ENCODE results near the gene ZFC3H1.
"Not testable (repeated sequence)": the region's sequence is repeated elsewhere in the genome, so short reads cannot be mapped to it uniquely, and the experiment has no call there.

Gene ZFC3H1

GRCh38 chr12:71693651-71694050 lies 30.0 kb upstream of the ZFC3H1 start:
- H3K9ac ChIP-seq (ENCODE audit: low read depth in 1 of 2, low read length in 2 of 2); H3K9me3 ChIP-seq (ENCODE audit: control insufficient read depth in 2 of 2, low read length in 2 of 2); H3K27me3 ChIP-seq (ENCODE audit: control insufficient read depth in 2 of 2, insufficient read depth in 2 of 2, low read length in 2 of 2): not testable (repeated sequence)
- H3K27ac ChIP-seq (ENCODE audit: low read depth in 2 of 2, low read length in 2 of 2), result peak overlapping the region; percentile 77 to 84
- H3K36me3 ChIP-seq (ENCODE audit: control insufficient read depth in 2 of 2, insufficient read depth in 2 of 2, low read length in 2 of 2), result peaks cover 3 to 13% of the 10 kb centered on the region in 2 donors
- H3K4me3 ChIP-seq (ENCODE audit: low read length in 2 of 2), result peak overlapping the region in 1 of 2 donors; percentile 32
- peaks cover 19 to 24% of the 10 kb centered on the region in 2 donors for H3K4me1 ChIP-seq (ENCODE audit: control insufficient read depth in 2 of 2, insufficient read depth in 2 of 2, low read length in 2 of 2)

DNA sequence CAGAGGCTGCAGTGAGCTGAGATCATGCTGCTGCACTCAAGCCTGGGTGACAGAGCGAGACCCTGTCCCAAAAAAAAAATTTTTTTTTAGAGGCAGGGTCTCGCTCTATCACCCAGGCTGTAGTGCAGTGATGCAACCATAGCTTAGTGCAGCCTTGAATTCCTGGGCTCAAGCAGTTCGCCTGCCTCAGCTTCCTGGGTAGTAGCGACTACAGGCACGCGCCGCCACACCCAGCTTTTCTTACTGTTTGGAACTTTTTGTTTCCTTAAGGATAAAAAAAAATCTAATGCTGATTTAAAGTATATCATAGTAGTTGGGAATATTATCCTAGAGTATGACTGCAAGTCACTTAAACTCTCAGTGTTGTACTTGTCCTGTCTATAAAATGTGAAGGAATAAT lies 29.5 kb upstream of the ZFC3H1 start:
- peaks cover 19 to 28% of the 10 kb centered on the region in 2 donors for H3K4me1 ChIP-seq (ENCODE audit: control insufficient read depth in 2 of 2, insufficient read depth in 2 of 2, low read length in 2 of 2)
- no peaks in the 10 kb centered on the region for H3K9me3 ChIP-seq (ENCODE audit: control insufficient read depth in 2 of 2, low read length in 2 of 2)
- no peak overlapping the region for H3K9ac ChIP-seq (ENCODE audit: low read depth in 1 of 2, low read length in 2 of 2)
- peaks cover 2 to 9% of the 10 kb centered on the region in 2 donors for H3K36me3 ChIP-seq (ENCODE audit: control insufficient read depth in 2 of 2, insufficient read depth in 2 of 2, low read length in 2 of 2)
- H3K4me3 ChIP-seq (ENCODE audit: low read length in 2 of 2), result no peak overlapping the region
- H3K27me3 ChIP-seq (ENCODE audit: control insufficient read depth in 2 of 2, insufficient read depth in 2 of 2, low read length in 2 of 2), result no peaks in the 10 kb centered on the region
- H3K27ac ChIP-seq (ENCODE audit: low read depth in 2 of 2, low read length in 2 of 2), result peak overlapping the region; percentile 77 to 84

GRCh38 chr12:71691504-71692129 lies 28.0 kb upstream of the ZFC3H1 start:
- H3K4me1 ChIP-seq (ENCODE audit: control insufficient read depth in 2 of 2, insufficient read depth in 2 of 2, low read length in 2 of 2), result peaks cover 19 to 38% of the 10 kb centered on the region in 2 donors
- H3K36me3 ChIP-seq (ENCODE audit: control insufficient read depth in 2 of 2, insufficient read depth in 2 of 2, low read length in 2 of 2), result no peaks in the 10 kb centered on the region
- no peaks in the 10 kb centered on the region for H3K9me3 ChIP-seq (ENCODE audit: control insufficient read depth in 2 of 2, low read length in 2 of 2)
- H3K27me3 ChIP-seq (ENCODE audit: control insufficient read depth in 2 of 2, insufficient read depth in 2 of 2, low read length in 2 of 2), result no peaks in the 10 kb centered on the region
- H3K4me3 ChIP-seq (ENCODE audit: low read length in 2 of 2), result no peak overlapping the region
- H3K9ac ChIP-seq (ENCODE audit: low read depth in 1 of 2, low read length in 2 of 2), result no peak overlapping the region
- H3K27ac ChIP-seq (ENCODE audit: low read depth in 2 of 2, low read length in 2 of 2), result peak overlapping the region in 1 of 2 donors; percentile 62

GRCh38 chr12:71688961-71689570 lies 25.4 kb upstream of the ZFC3H1 start:
- peak overlapping the region in 1 of 2 donors; percentile 8 for H3K9ac ChIP-seq (ENCODE audit: low read depth in 1 of 2, low read length in 2 of 2)
- peak overlapping the region in 1 of 2 donors; percentile 90 for H3K4me3 ChIP-seq (ENCODE audit: low read length in 2 of 2)

GRCh38 chr12:71687172-71687571 lies 23.5 kb upstream of the ZFC3H1 start:
- H3K4me1 ChIP-seq (ENCODE audit: control insufficient read depth in 2 of 2, insufficient read depth in 2 of 2, low read length in 2 of 2), result peaks cover 0 to 21% of the 10 kb centered on the region in 2 donors
- H3K36me3 ChIP-seq (ENCODE audit: control insufficient read depth in 2 of 2, insufficient read depth in 2 of 2, low read length in 2 of 2); H3K27me3 ChIP-seq (ENCODE audit: control insufficient read depth in 2 of 2, insufficient read depth in 2 of 2, low read length in 2 of 2); H3K9me3 ChIP-seq (ENCODE audit: control insufficient read depth in 2 of 2, low read length in 2 of 2): not testable (repeated sequence)
- peak overlapping the region; percentile 90 to 94 for H3K4me3 ChIP-seq (ENCODE audit: low read length in 2 of 2)
- H3K27ac ChIP-seq (ENCODE audit: low read depth in 2 of 2, low read length in 2 of 2), result peak overlapping the region; percentile 26 to 96
- peak overlapping the region; percentile 84 to 90 for H3K9ac ChIP-seq (ENCODE audit: low read depth in 1 of 2, low read length in 2 of 2)

More at GRCh38 chr12:71688961-71689570, 25.4 kb upstream of the ZFC3H1 start:
- Histone ChIP-seq H3K4me1 (ENCODE audit: control insufficient read depth in 2 of 2, insufficient read depth in 2 of 2, low read length in 2 of 2) (peaks cover 7 to 27% of the 10 kb centered on the region in 2 donors), H3K9me3 (ENCODE audit: control insufficient read depth in 2 of 2, low read length in 2 of 2) (no peaks in the 10 kb centered on the region), H3K36me3 (ENCODE audit: control insufficient read depth in 2 of 2, insufficient read depth in 2 of 2, low read length in 2 of 2) (no peaks in the 10 kb centered on the region), H3K27me3 (ENCODE audit: control insufficient read depth in 2 of 2, insufficient read depth in 2 of 2, low read length in 2 of 2) (no peaks in the 10 kb centered on the region), H3K27ac (ENCODE audit: low read depth in 2 of 2, low read length in 2 of 2) (peak overlapping the region in 1 of 2 donors; percentile 33)

DNA sequence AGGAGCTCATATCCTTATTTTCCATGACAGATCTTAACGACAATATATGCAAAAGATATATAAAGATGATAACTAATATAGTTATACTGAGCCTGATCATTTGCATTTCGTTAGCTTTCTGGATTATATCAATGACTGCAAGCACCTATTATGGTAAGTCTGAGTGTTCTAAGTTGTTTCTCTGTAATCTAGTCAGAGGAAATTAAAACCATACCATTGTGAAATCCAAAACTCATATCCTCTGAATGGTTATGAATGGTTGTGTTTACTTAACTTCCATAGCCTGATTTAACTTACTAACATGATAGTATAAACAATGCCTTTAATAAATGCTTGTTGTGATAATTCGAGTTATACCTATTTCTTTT lies 23.0 kb upstream of the ZFC3H1 start:
- peaks cover 0 to 16% of the 10 kb centered on the region in 2 donors for H3K4me1 ChIP-seq (ENCODE audit: control insufficient read depth in 2 of 2, insufficient read depth in 2 of 2, low read length in 2 of 2)
- H3K9me3 ChIP-seq (ENCODE audit: control insufficient read depth in 2 of 2, low read length in 2 of 2), result no peaks in the 10 kb centered on the region
- peak overlapping the region; percentile 84 to 90 for H3K9ac ChIP-seq (ENCODE audit: low read depth in 1 of 2, low read length in 2 of 2)
- peak overlapping the region; percentile 92 to 96 for H3K27ac ChIP-seq (ENCODE audit: low read depth in 2 of 2, low read length in 2 of 2)
- no peaks in the 10 kb centered on the region for H3K27me3 ChIP-seq (ENCODE audit: control insufficient read depth in 2 of 2, insufficient read depth in 2 of 2, low read length in 2 of 2)
- no peaks in the 10 kb centered on the region for H3K36me3 ChIP-seq (ENCODE audit: control insufficient read depth in 2 of 2, insufficient read depth in 2 of 2, low read length in 2 of 2)
- peak overlapping the region; percentile 90 to 94 for H3K4me3 ChIP-seq (ENCODE audit: low read length in 2 of 2)

DNA sequence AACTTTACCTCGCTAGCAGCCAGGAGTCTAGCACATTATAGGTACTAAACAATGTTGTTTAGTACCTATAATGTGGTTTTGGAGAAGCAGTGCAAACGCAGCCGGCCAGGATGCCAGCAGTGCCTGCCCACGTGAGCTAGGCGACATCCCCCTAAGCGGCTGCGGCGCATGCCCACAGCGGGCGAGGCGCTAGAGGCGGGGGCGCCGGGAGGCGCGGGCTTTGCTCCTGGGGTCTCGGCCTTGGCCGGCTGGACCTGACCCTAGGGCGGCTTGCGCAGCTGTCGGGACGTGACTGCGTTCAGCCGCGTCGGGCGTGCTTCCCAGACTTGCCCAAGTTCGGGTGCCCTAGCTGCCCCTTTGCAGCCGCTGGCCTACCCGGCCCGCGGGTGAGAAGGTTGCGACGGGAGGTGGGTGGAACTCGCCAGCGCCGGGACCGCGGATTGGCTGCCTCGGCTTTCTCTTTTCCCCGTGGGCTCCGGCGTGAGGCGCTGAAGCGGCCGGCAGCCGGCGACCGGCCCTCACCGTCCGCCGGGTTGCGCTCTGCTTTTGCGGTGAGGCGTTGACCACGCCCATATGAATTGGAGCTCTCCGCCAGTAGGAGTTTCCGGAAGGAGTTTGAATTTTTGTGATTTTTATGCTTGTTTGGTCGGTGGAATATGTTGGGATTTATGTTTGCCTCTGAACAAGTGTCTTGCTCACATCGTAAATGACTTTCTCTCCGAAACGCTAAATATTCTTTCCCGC lies 22.4 kb upstream of the ZFC3H1 start, which contains the start of gene TMEM19:
TSS of gene TMEM19 (plus strand) at position 169 of the 744 bp plus-strand sequence. CDS start 599 bp downstream, outside the sequence.
- Histone ChIP-seq H3K4me1 (ENCODE audit: control insufficient read depth in 2 of 2, insufficient read depth in 2 of 2, low read length in 2 of 2) (peaks cover 0 to 14% of the 10 kb centered on the region in 2 donors), H3K36me3 (ENCODE audit: control insufficient read depth in 2 of 2, insufficient read depth in 2 of 2, low read length in 2 of 2) (no peaks in the 10 kb centered on the region), H3K9me3 (ENCODE audit: control insufficient read depth in 2 of 2, low read length in 2 of 2) (no peaks in the 10 kb centered on the region), H3K9ac (ENCODE audit: low read depth in 1 of 2, low read length in 2 of 2) (peak within 1 kb of the TSS; percentile 84 to 90), H3K27me3 (ENCODE audit: control insufficient read depth in 2 of 2, insufficient read depth in 2 of 2, low read length in 2 of 2) (no peaks in the 10 kb centered on the region), H3K27ac (ENCODE audit: low read depth in 2 of 2, low read length in 2 of 2) (peak within 1 kb of the TSS; percentile 92 to 96), H3K4me3 (ENCODE audit: low read length in 2 of 2) (peak within 1 kb of the TSS; percentile 90 to 94)

DNA sequence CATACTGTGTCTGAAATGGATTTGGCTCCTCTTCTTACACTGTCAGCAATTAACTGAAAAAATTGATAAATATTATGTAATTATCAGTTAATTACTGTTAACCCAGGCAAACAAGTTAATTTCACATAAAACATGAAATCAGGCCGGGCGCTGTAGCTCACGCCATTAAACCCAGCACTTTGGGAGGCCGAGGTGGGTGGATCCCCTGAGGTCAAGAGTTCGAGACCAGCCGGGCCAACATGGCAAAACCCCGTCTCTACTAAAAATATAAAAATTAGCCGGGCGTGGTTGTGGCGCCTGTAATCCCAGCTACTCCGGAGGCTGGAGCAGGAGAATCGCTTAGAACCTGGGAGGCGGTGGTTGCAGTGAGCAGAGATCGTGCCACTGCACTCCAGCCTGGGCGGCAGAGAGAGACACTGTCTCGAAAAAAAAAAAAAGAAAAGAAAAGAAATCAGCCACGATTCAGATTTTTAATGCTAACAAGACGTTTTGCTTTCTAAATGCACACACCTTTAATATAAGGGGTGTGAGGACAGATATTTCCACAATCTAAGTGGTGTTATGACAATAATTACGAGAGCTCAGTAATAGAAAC lies 21.8 kb upstream of the ZFC3H1 start:
- H3K4me3 ChIP-seq (ENCODE audit: low read length in 2 of 2), result peak overlapping the region; percentile 90 to 94
- H3K9me3 ChIP-seq (ENCODE audit: control insufficient read depth in 2 of 2, low read length in 2 of 2), result no peaks in the 10 kb centered on the region
- peak overlapping the region; percentile 92 to 96 for H3K27ac ChIP-seq (ENCODE audit: low read depth in 2 of 2, low read length in 2 of 2)
- no peaks in the 10 kb centered on the region for H3K36me3 ChIP-seq (ENCODE audit: control insufficient read depth in 2 of 2, insufficient read depth in 2 of 2, low read length in 2 of 2)
- peak overlapping the region; percentile 84 to 90 for H3K9ac ChIP-seq (ENCODE audit: low read depth in 1 of 2, low read length in 2 of 2)
- no peaks in the 10 kb centered on the region for H3K27me3 ChIP-seq (ENCODE audit: control insufficient read depth in 2 of 2, insufficient read depth in 2 of 2, low read length in 2 of 2)
- peaks cover 0 to 14% of the 10 kb centered on the region in 2 donors for H3K4me1 ChIP-seq (ENCODE audit: control insufficient read depth in 2 of 2, insufficient read depth in 2 of 2, low read length in 2 of 2)

DNA sequence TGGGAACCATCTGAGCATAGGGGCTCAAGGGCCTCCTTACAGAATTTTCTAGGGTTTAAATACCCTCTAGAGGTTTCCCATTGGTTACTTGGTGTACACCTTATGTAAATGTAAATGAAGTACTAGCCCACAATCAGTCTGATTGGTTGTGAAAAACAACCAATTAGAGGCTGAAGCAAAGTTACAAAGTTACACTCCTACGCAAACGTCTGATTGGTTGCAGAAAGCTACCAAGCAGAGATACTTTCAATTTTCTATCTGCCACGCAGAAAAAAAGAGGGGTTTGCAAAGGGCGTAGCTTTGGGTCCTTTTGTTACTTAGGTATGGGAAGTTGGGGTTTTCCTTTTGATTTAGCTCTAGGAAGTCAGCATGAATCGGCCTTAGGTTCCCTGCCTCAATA lies 20.4 kb upstream of the ZFC3H1 start:
- no peak overlapping the region for H3K27ac ChIP-seq (ENCODE audit: low read depth in 2 of 2, low read length in 2 of 2)
- no peak overlapping the region for H3K9ac ChIP-seq (ENCODE audit: low read depth in 1 of 2, low read length in 2 of 2)
- peaks cover 0 to 14% of the 10 kb centered on the region in 2 donors for H3K4me1 ChIP-seq (ENCODE audit: control insufficient read depth in 2 of 2, insufficient read depth in 2 of 2, low read length in 2 of 2)
- H3K36me3 ChIP-seq (ENCODE audit: control insufficient read depth in 2 of 2, insufficient read depth in 2 of 2, low read length in 2 of 2), result no peaks in the 10 kb centered on the region
- H3K27me3 ChIP-seq (ENCODE audit: control insufficient read depth in 2 of 2, insufficient read depth in 2 of 2, low read length in 2 of 2), result no peaks in the 10 kb centered on the region
- peak overlapping the region in 1 of 2 donors; percentile 2 for H3K4me3 ChIP-seq (ENCODE audit: low read length in 2 of 2)
- no peaks in the 10 kb centered on the region for H3K9me3 ChIP-seq (ENCODE audit: control insufficient read depth in 2 of 2, low read length in 2 of 2)
